NCI-H226 (cell line): ENCODE data around the gene NTM.
A peak's percentile ranks its signal among the peaks of the same experiment; 100 is the strongest.
"Not testable (repeated sequence)": the region's sequence is repeated elsewhere in the genome, so short reads cannot be mapped to it uniquely, and the experiment has no call there.

Experiments used
- DNase-seq: peaks from one replicate; pipeline ENCODE4 v3.0.0-alpha.2; 2015

The NTM gene

DNA sequence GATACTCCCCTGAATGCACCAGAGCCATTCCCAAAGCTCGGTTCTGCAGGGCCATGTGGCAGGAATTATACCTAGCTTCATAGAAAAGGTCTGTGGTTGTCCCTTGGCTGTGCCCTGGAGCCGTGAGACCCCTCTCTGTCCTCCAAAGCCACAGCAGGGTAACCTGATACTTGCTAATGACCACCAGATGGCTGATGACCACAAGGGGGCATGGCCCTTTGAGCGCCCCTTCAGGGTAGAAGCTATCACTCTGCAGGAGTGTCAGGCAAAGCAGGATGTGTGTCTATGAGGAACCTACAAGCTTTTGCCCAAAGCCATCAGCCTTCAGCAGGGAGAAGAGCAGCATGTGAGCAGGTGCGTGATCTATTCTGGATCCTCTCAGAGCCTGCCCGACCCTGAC, 95.3 kb downstream of the NTM start:
- no peak for DNase-seq

DNA sequence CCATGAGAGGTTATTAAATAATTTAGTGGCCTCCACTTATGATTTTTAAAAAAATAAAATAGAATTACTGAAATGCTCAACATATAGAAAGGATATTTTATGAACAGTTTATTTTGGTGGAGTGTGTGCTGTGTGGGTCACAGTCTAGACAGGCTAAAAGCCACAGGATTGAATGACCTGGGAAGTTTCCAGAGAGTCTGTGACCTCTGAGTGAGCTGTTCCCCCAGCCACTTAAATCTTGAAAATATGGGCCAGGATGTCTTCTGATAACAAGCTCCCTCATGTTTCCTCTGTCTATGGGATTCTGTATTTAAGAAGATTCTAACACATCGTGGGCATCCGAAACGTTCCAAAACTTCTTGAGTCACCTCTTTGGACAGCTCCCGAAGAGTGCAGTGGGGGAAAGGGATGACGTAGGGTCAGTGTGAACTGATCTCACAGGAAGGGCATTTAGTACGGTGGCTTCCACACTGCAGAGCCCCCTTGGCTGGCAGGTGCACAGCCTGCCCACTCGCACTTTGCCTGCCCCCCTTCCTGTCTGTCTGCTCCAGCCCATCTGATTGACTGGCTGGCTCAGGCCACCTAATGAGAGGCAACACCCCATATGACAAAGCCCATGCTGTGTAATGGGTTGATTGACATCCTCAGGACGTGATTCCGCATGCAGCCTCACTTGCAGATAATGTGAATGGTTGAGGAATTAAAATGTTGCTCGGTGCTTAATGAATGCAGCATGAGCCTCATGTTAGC, 97.4 kb downstream of the NTM start:
- DNase-seq: no peak

DNA sequence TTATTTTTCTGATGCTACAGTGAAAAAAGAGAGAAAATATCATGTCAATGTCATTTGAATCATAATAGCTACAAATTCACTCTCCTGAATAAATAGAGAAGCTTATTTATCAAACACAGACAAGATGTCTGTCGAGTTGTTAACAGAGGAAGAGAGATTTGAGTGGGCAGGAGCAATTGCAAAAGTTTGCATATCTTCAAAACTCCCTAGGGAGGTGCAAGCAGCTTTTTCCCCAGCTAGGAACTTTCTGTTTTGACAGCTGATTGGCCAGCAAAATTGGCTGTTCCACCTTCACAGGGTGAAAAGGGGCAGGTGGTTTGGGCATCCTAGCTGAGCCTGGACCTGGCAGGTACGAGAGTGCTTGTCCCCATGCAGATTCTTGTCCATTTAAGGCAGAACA, 98.2 kb downstream of the NTM start:
- DNase-seq: no peak

DNA sequence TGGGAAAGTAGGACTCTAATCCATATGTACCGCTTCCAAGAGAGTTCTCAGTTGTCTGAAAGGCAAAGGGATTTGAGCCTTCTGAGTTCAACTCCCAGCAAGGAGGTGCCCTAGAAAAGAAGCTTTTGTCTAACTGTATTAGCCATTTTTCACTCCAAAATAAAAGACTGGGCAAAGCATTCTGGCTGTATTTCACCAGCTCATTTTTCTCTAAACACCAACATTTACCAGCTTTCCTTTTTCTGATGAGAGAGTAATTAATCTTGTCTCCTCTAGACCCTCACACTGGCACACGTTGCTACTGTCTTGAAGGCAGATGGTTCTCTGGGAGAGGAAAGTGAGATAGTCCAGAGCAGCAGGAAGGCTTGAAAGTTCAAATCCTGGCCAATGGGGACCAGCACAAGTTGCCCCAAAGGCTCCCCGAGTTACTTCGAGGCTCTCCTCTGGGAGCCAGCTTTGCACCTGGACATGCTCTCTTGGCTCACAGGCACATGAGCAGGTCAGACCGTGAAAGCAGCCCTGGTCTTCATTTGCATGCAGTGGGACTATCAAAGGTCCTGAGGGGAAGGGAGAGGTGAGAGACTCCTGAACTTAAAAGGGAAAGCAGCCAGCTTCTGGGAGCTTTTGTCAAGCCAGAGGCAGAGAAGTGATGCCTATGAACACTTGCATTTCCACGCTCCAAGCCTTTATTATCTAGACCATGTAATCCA, 100.0 kb downstream of the NTM start:
- no peak for DNase-seq

DNA sequence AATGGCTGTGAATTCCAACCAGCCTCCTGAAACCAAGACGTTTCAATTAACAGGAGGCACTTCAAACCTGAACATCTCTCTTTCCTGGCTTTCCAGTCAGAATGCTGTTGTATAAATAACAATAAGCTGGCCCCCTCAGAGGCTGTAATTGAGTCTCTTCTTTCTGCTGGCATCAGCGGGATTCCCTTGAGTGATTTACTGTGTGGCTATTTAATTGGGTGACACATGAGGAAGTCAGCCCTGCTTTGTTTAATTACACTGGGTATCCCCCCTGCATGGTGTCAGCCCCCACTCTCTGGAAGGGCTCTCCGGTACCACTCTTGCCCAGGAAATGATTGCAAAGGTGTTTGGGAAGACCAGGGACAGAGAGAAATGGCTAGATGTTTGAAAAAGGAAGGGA, 101.6 kb downstream of the NTM start:
- no peak for DNase-seq

DNA sequence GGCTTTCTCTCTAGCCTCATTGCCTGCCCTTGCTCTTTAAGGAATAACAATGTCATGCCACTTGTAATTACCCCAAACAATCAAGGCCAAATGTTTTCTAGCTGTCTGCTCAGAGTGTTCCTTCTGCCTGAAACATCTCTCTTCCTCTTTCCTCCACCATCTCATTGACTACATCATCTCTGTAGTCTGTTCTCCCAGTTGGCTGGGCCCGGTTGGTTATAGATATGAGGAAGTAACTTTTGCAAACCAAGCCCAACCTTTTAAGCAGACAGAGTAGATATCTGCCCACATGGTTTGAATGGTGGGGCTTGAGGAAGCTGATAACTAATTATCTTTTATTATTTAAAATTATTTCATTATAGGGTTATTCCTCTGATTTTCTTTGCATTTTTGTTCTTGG, 104.5 kb downstream of the NTM start:
- no peak for DNase-seq

DNA sequence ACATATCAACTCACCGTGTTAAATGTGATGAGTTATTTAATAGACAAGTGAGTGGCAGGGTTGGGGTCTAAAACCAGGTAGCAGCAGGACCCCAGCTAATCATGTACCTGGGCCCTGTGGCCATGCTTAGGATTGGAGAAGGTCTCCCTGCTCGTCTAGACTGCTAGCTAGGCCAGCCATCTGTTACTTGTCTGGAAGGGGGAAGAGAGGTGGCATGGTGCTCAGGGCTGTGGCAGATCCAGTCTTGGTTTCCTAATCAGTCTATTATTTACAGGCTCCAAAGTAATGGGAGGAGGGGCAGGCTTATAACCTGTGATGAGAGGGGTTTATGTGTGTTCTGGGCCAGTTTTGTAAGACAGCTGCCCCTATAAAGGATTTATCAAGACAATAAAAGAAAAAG, 105.9 kb downstream of the NTM start:
- DNase-seq: no peak

DNA sequence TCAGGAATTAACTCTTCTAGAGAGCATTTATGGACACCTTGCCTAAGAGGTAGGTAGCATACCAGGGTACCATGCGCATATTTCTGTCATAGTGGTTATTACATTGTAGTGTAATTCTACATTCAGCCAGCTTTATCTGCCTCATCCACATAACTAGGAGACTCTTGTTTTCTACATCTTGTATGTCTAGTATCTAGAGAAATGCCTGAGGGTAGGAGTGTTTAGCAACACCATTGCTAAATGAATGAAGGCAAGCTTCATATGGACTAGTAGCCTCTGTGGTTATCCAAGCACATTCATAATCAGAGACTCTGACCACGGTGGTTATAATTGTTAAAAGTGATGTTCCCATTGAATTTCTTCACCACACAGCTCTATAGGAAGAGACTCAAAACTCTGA, 107.9 kb downstream of the NTM start:
- no peak for DNase-seq

DNA sequence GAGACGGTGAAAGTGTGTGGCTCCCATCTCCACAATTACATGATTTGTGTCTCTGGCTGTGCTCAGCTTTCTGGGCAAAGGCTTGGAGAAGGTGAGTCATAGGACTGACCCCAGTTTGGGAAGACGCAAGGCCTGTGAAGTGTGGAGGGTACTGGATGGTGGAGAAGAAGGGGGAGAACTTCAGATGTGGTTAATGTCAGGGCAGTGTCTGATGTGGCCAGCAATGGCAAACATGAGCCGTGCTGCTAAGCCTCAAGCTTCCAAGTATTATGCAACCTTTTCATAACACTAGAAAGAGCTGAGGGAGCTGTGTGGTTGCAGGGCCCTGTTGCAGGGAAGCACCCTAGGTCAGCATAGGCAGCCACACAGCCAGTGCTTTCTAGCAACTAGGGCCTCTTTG, 110.9 kb downstream of the NTM start:
- no peak for DNase-seq

DNA sequence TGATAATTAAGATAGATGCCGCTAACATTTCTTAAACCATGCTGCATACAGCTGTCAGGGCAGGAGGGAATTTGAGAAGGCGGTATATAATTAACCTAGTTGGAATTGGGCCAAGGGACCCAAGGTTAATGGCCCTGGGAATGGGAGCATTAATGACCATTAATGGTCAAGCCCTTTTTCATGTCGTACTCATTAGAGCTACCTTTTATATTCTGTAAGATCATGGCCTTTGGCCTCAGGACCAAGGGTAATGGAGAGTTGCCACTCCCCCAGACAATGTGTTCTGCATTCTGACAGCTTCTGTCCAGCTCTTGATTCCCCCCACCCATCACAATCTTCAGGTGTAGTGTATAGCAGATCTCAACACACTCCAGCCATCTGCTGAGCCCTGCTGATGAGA, 111.6 kb downstream of the NTM start:
- no peak for DNase-seq

DNA sequence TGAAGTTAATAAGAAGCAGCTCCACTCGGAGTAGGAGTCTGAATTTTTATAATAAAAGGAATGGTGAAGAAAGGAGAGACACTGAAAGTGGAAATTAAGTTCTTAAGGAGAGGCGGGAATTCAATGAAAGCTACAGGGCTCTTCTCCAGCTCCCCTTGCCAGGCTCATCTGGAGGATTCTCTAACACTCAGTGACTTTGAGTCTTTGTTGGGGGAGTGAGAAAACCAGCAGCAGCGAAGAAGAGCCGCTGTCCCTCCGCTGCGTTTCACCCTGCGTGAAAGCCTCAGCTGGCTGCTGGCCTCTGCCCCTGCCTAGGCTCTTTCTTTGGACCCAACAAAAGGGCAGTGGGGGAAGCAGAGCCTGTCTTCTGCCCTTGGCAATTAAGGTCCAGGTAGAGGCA, 113.0 kb downstream of the NTM start:
- DNase-seq: no peak

DNA sequence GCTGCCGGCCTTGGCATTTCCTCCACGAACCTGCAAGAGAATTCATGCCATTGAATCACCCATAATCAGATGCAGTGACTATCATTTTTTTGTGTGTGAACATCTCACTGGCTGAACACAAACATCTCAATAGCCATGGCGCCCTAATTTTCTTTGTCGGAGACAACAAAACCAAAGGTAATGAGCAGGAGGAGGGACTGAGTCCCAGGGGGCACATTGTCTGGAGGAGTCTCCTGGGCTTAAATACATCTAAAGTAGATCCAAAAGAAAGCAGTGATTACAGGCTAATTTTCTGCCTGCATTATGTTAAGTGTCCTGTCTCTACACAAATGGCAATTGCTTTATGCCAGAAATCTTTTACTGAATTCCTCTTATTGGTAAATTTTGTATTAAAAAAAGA, 113.5 kb downstream of the NTM start:
- DNase-seq: no peak

DNA sequence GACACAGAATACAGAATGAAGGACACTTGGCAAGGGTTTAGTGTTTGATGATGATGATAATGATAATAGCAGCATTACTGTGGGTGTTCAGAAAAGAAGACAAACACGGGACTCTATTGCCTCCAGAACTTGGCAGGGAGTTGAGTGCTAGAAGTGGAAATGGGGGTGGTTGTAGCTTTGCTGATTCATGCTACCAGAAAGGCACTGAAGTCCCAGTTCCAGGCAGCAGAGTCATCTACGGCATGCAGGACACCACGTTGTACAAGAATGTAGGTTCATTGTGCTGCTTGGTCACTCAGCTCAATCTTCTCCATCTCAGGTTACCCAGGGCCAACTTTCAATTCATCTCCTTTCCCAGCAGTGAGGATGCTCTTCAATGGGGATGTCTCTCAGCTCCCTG, 115.7 kb downstream of the NTM start:
- no peak for DNase-seq

DNA sequence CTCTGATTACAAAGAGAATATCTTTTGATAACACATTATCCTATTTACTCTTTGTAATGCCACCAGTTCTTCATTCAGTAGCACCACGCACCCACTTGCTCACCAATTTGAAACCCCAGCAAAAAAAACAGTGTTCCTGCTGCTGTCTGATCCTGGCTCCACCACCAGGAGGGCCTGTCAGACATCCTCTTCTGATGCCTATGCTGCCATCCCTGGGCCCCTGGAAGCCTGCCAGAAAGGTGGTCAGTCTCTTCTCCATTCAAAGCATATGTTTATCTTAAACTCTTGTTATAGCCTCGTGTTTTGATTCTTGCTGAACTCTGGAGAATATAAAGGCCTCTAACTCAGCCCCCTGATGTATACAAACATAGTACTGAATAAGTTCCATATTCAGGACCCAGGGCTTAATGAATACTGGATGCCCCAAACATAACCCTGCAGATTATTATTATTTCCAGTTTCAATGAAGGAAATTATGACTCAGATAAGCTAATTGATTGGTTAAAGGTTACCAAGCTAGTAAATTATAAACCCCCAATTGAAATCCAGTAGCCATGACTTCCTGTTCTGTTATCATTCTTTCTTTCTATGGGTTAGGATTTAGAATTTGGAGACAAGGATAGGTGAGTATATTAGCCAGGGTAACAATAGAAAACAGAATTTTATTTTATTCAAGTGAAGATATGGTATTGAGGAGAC, 116.7 kb downstream of the NTM start:
- no peak for DNase-seq

DNA sequence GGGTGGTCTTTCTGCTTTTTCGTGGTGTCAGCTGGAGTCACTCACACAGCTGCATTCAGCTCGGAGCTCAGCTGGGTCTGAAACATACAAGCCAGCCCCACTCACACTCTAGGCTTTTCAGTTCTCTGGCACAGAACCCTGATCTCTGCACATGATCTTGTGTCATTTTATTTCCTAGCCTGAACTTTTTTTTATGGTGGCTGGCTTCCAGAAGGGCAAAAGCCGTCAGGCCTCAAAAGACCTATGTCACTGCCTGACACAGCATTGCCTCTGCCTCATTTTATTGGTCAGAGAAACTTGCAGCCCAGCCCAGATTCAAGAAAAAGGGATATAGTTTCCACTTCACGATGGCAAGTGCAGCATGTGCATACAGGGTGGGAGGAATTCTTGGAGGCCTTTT, 117.8 kb downstream of the NTM start:
- DNase-seq: no peak

DNA sequence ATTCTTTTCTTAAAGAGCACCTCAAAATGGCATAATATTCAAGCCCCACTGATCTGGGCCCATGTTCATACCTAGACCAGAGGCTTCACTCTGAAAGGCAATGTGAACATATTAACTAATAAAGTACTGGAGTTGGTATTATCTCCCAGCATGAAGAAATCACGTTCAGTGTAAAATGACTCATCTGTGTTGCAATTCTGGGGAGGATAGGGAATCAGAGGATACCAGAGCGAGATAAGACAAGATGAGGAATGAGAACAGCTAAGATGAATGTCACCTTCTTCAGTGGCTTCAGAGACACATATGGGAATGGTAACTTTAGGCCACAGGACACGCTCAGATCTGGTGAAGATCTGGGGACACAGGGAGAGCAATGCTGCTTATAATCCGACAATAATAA, 121.1 kb downstream of the NTM start:
- peak; percentile 66 for DNase-seq

DNA sequence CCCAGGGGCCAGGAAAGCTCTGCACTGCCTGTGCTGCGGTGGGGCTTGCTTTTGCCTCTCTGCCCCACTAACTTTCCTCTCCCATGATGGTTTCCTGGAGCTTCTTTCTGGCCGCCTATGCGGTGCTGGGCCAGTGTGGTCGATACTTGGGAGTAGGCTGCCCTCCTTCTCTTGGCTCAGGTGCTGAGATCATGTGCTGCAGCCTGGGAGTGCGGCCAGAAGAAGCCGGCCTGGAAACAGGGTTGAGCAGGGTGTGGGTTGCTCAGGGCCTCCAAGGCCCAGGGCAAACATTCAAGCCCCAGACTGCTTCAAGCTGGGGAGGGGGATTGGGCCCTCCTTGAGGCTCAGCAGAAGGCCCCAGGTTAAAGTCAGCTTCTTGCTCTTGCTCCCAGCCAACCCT, 125.0 kb downstream of the NTM start:
- DNase-seq: no peak

DNA sequence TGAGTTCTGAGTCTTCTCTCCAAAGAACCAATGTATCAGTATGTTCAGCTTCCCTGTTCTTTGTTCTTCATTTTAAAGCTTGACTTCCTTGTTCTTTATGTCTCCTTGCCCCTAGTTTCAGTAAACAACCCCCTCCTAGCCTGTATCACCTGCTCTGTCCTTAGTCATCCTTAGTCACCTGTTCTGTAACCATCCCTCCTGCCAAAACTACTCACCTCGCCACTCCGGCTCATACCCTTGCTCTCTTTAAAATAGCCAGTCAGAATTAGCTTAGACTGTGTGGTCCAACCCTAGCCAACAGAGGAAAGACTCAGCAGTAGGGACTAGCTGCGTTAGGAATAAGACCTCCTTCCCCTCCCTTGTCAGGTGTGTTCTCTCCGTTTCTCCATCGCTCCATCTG, 127.3 kb downstream of the NTM start:
- not testable (repeated sequence) for DNase-seq

DNA sequence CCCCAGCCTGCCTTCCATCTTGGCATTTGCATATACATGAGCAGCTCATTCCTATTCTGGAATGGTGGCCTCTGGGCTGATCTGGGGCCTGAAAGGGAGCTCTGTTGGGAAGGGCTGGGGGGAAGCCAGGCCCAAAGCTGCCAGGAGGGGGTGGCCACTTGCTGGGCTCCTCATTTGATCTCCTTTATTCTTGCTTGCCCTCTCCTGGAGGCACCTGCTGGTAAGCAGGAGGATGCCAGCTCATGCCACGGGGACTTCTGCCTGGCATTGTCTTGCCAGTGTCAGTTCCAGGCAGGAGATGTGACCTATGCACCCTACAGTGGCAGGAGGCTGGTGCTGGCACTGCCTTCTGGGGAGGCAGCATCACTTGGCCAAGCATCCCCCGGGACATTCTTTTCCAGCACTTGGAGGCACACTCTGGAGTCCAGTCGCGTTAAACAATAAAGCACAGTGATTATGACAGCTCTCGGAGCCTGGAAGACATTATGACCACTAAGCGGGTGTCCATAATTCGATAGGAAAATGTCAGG, 128.3 kb downstream of the NTM start:
- no peak for DNase-seq

DNA sequence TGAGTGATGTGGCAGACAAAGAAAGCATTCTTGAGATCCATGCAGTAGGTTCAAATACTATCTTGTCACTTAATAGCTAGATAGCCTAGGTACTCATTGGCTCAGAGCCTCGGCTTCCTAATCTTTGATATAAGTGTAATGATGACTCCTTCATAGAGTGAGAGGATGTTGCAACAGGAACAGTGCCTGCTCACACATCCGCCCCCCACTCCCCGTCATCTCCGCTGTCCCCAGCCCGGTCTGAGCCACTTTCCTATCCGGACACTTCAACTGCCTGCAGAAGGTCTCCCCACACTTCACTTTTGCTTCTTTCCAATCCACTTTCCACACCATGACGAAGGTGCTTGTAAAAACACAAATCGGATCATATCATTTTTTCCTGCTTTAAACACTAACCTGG, 128.8 kb downstream of the NTM start:
- no peak for DNase-seq

DNA sequence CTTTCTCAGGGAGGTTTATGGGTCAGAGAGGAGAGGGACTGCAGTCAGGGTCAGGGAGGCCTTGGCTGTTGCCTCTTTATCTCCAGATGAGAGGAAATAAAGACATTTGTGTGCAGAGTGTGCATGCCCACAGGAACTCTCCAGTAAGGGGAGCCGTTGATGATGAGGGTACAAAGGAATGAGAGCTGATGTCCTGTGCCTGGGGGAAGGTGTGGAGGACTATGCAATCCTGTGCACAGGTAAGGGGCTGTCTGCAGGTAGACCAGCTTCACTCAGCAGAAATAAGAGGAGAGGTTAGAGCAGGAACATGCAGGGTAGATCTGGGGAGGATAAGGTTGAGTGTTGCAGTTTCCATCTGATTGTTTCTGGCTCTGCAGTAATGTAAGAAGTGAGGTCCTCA, 132.6 kb downstream of the NTM start:
- no peak for DNase-seq

DNA sequence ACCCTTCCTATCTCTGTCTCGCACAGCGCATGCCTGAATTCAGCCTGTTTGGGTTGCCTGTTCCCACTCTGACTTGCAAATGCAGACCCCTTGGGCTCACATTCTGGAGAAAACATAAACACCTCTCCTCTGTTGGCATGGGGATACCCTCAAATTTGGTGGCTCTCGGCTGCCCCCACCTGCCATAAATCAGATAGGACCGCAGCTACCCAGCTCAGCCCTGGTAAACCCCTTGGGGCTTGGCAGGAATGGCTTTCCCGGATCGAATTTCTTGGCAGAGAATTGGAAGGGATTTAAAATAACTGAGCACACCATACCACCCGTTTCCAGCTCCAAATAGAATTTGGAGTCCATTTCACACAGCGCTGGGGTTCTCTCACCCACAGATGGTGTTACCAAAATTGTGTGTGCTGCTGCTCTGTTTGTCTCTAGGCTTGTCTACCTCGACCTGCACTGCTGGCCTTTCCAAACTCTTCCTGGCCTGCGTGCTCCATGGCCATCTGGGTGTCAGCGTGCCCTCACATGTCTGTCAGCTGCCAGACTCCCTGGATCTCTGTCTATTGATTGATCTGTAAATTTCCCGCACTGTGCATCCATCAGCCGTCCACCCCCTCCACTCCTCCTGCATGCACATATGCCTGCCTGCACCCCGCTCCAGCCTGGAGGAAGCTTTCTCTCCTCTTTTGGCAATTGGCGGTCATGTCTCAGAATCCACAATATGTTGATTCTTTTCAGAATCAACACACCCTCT, 134.0 kb downstream of the NTM start:
- no peak for DNase-seq

DNA sequence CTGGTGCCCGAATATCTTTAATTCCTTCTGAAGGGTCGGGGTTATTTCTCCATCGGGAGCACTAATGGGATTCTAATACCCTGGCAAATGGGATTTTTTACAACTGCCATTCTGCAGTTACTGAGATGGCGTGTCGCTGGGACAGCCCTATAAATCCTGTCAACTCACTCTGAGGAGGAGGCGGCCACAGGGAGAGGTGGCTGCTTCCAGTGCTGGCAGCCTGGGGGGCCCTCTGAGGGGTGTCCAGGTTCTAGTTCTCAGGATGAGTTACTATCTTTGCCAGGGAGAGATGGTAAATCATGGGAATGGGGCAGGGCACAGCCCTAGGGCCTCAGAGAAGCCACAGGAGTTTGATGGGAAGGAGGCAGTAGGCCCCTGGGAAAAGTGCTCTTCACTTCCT, 135.9 kb downstream of the NTM start:
- no peak for DNase-seq
